ENCODE data around the gene TGM1.

TGM1 gene

DNA sequence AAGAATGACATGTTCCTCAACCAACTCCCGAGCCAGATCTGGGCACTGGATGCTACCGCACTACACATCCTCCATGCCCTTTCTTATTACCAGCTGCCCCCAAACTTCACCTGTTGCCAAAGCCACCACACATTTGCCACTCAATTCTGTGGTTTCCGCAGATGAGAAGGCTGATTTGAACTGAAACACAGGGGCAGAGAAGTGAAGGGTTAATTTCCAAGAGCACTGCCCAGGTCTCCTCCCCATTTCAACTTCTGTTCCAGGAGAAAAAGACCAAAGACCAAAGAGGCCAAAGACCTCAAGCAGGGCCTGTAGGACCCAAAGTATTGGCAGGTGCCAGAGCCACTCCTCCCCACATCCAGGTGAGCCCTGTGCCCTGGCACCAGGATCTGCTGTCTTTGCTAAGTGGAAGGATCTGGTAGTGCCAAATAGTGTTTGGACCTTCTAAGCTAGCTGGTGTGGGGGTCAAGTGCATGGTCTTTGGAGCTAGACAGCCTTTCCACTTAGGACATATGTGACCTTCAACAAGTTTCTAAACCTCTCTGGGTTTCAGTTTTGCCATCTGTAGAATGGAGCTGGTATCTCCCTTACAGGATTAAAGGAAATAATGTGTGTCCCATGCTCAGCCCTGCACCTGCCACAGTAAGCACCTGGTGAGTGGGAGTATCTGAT lies 28.6 kb upstream of the TGM1 start:
- DNase-seq: no peak

DNA sequence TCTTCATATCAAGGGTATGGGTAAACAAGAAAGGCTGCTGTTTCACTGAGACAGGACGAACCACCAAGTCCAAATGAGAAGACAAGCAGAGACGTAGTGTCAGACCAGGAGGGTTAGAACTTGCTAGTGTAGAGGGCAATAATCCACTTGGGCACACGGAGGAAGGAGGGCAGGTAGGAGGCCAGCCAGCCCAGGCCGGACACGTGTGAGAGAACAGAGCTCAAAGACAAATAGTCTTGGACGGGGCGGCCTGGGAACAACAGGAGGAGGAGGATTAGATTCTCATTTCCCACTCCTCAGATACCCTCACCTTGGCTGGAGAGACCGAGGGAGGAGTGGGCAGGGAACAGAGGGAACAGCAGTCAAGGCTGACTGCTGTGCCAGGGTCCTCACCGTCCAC lies 27.8 kb upstream of the TGM1 start:
- DNase-seq: no peak

DNA sequence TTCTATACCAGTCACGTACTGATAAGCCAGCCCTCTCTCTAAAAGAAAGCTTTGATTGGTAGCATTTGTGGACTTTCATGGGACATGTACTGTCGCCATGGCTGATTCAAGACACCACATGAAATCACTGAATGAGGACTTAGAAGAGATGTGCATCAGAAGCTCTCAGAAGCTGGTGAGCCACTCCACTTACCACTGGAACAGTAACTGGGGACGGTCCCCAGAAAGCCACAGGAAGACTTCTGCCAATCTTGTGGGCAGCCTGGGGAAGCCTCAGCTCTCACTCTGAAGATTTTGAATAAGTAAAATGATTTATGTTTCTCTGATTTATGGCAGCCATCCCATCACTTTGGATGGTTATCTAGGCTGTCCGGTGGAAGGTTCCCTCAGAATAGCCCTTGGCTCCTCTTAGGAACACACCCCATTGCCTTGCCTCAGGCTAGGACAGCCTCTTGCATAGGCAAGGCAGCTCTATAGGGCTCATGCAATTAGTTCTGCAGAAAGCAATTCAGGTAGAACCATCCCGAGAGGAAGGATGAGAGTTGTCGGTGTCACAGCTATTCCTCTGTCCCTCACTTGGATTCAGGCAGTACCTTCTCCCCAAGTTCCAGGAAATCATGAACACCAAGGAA lies 26.8 kb upstream of the TGM1 start:
- DNase-seq: no peak

DNA sequence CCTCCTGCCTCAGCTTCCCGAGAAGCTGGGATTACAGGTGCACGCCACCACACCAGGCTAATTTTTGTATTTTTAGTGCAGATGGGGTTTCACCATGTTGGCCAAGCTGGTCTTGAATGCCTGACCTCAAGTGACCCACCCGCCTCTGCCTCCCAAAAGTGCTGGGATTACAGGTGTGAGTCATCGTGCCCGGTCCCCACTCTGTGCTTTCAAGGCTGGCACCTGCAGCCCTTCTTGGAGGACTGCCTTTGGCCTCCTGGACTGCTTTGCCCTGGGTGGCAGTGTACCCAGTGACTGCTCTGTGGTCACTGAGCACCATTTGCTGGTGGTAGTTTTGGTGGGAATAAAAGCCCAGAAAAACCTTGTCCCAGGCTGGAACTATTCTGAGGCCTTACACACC lies 24.0 kb upstream of the TGM1 start:
- DNase-seq: no peak

DNA sequence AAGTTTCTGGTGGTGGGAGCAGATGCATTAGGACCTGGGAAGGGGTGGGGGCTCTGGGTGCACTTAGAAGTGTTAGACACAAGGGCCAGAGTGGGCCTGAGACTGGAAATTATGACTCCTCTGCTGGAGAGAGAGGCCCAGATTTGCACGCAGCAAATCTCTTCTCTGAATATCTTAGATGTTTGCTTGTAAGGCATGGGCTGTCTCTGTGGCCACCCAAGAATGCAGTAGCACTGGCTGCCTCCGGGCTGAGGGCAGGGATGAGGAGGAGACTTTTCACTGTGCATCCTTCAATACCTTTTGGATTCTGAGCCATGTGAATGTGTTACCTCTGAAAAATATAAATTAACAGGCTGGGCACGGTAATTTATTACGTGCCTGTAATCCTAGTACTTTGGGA lies 22.4 kb upstream of the TGM1 start:
- no peak for DNase-seq

DNA sequence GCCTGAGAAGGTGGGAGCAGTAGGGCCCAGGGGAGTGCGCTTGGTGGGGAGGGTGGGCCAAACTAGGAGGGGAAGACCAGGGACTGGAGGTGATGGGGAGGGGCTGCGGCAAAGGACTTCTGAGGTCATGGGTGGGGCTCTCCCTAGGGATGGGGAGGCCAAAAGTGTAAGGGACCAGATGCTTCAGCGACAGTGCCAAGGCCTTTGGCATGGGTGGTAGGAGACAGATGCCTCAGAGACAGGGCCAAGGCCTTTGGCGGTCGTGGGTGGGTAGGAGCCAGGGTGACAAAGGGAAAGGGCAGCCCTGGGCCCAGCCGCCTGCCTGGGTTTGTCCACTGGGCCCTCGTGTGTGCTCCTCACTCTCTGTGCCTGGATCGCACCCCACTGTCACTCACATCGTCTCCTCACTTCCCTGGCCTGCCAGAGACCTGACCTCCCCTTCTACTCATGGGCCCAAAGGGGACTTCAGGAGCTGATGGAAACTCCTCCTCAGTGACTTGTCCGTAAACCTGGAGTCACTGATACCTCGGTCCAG lies 21.6 kb upstream of the TGM1 start:
- DNase-seq: no peak

DNA sequence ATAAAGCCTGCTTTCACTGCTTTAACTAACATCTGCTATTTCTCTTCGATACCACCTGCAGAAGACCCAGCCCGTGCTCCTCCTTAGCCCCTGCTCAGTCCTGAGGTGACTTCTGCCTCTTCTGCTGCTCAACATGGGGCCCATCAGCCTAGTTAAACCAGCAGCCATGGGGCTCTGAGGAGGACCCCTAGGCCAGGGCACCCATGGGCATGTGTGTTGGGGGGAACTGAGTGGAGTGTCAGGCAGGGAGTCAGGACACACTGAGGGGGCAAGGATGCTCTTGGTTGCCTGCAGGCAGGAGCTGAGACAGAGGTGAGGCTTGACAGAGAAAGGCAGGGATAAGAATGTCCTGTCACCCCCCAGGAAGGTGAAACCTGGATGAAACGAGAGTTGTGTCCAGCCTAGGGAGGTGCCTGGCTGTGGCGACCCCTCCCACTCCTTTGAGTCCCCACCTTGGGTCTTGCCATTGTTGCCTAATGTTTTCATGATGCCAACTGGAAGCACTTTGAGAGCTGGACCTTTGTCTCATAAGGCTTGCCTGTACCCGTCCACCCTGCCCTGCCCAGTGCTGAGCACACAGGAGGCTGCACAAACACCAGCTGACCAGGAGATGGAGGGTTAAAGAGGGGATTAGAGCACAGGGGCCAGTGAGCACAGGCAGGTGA lies 21.0 kb upstream of the TGM1 start:
- no peak for DNase-seq

DNA sequence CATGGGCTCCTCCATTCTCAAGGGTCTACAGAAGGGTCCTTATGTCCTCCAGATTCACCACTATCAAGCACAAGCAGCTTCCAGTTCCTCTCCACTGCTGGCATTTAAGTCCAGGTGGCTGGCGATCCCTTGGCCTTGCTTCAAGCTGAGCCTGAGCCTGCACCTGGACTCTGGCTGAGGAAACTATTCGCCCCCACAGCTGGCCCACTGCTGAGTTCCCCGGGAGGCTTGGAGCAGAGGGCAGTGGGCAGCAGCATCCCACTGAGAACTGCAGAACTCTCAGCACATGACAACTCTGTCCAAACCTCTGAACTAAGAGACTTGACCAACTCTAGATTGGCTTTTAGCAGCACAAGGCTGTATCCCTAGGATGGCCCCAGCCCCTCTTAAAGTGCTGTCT lies 19.8 kb upstream of the TGM1 start:
- no peak for DNase-seq

DNA sequence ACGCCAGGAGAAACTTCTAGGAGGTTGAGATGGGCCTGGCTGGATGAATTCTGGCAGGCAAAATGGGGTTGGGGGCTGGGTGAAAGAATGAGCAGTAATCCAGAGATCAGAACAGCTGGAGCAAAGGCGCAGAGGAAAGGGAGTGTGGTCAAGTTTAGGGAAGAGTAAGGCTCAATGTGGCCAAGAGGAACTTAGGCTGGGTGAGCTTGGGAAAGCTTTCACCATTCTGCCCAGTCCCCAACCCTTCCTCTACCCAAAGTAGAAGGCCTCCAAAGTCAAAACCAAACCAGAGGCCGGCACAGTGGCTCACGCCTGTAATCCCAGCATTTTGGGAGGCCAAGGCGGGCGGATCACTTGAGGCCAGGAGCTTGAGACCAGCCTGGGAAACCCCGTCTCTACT lies 18.7 kb upstream of the TGM1 start:
- no peak for DNase-seq

DNA sequence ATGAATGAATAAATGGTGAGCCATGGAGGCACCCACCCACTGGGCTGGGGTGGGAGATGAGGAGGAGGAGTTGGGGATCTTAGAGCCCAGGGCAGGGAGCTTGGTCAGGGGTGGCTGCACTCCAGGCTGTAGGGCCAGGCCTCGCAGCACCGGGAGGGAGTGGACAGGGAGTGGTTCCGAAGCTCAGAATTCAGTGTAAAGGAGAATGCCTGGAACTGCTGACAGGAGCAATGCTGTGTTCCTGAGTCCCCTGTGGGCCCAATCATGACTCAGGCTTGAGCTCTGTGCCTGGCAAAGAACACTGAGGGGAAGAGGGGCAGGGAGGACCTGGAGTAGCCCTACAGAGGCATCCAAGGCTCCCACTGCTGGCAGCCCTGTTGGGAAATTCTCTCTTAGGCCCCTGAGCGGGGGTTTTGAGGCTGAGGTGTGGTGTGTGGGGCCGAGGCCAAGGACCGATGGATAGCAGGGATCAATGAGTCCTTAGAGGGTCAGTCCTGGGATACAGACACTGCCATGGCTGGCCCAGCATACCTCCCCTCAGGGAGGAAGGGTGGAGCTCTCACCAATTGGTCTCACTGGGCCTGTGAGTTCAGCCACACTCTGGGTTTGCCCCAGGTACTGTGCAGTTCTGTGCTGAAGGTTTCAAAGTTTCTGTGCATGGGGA lies 18.0 kb upstream of the TGM1 start:
- DNase-seq: no peak

DNA sequence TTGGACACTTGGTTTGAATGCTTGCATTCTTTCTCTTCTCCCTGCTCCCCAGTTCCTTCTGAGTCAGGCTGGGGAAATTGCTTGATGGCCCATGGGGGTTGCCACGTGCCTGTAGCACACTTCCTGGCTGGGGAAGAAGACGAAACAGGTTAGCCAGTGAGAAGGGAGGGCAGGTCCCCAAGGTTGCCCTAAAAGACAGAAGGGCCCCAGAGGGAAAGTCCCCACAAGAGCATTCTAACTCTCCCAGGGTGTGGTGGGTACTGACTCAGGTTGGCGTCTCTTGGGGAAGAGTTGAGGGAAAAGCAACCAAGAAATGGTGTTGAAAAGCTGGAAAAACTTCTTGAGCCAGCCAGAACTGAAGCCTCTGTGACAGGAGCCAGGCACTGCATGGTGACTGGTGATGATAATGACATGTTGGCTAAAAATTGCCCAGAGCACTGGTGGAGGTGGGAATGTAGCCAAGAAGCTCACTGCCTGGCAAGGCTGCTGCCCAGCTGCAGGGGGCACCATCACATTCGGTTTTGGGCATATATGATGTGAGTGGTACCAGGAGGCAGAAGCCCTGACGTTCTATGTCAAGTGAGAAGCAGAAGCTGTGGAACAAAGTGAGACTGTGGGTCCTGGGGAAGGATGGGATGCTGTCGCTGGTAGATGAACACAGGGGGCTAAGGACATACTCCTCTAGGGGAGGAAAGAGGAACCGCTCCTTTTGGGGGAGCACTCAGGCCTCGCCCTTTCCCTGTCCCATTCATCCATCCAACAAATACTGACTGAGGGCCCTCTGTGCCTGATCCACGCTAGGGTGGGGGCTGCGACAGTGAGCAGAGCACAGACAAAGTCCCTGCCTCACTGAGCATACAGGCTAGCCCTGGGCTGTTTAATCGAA lies 16.6 kb upstream of the TGM1 start:
- no peak for DNase-seq

DNA sequence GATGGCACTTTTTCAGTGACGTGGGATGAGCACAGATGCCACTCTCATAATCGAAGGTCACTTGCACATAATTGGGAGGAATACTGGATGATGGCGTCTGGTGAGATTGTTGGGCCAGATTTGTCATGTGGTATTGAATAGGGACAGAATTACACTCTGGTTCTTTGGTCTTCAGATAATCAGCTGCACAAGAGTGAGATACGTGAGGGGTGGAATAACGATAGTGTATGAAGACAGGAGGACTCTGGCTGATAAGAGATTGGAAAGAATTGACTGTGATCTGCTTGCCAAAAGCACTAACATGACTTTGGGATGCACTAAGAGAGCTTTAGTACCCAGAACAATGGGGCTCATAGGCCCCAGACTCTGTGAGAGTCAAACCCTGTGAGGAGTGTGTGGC lies 15.4 kb upstream of the TGM1 start:
- no peak for DNase-seq

DNA sequence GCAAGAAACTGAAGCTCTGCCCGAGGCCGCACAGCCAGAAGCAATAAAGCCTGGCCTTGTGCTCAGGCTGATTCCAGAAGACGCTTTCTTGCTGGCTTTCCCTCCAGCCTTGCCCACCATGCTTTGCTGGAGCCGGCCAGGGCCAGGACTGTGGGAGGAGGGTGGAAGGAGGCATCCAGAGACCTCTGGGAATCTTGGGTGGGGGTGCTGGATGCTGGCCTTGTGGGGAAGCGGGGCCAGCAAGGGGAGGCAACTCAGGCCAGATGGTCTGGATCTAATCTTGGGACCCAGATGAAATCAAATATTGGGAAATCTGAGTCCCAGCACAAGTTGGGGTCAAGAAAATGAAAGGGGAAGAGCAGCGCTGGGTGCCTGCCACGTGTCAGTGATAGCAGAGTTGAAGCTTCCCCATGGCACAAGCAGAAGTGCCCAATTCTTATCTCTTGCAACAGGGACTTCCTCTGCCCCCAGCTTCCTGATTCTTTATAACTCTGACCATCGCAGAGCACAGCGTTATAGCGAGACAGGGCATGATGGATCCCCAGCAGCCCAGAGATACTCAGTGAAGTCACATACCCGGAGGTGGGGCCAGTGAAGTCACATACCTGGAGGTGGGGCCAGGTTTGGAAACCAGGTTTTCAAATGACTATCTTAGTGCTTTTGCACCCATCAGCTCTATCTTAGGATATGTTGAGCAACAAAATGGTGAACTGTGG lies 14.8 kb upstream of the TGM1 start:
- DNase-seq: no peak

DNA sequence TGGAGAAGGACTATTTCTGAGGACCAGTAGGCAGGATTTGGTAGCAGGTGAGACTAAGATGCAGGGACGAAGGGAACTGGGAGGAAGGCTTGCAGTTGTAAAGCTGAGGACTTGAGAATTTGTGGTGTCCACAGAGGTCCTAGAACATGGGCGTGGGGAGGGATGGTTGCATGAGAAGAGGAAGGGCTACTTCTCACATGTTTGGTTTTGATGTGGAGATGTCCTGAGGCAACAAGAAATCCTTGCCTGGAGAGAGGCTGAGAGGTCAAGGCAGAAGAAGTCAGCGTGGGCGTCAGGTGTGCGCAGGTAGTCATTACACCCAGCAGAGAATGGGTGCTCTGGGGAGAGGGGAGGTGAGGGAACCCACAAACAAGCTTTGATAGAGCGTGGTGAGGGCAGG lies 14.1 kb upstream of the TGM1 start:
- no peak for DNase-seq

DNA sequence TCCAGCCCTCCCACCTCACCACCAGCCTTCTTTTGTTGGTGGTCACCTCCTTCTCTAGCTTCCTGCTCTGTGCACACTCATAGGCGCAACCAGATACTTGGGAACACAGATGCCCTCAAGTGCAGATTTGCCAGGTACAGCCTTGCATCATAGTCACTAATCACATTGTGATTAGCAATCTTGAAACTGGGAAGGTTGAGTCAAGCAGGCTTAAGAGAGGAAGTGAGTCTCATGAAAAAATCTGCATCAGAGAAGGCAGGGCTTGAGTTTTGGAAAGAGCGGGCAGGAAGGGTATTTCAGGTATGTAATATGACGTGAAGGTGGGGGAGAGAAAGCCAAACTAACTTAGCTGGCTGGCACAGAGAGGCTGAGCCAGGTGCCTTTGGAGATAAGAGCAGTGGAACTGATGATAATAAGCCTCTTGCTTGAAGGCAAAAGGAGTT lies 11.1 kb upstream of the TGM1 start:
- DNase-seq: no peak

DNA sequence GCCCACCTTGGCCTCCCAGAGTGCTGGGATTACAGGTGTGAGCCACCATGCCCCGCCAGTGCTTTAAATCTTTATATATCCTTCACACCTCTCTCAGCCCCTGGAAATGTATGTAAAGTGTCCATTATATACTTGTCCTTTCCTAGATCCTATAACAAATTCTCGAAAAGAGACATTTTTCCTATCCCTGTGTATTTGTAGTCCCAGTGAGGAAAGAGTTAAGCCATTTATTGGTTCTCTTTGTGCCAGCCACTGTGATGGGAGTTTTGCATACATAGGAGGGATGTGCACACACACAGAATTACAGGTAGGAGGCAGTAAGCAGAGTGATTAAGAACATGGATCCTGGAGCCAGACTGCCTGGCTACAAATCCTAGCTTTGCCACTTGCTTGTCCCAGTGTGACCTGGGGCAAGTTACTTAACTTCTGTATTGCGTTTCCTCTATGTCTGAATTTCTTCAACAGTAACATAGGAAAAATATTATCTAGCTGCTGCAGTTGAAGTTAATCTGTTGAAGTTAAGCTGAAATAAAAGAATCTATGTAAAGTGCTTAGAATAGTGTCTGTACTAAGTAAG lies 10.5 kb upstream of the TGM1 start:
- no peak for DNase-seq

DNA sequence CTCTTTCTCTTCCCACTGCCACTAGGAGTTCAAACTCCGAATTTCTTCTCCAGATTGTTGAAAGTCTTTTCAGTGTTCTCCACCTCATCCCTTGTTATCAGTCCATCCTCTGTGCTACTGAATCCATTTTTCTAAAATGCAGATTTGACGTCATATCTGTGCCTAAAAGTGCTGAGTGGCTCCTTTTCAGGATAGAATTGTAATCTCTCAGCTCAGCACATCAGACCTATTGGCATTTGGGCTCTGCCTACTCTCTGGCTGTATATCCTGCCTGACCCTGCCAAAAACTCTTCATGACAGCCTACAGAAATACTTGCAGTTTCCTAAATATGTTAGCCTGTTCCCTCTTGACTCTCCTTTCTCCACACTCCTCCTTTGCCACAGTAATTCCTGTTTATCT lies 9.5 kb upstream of the TGM1 start:
- DNase-seq: no peak

DNA sequence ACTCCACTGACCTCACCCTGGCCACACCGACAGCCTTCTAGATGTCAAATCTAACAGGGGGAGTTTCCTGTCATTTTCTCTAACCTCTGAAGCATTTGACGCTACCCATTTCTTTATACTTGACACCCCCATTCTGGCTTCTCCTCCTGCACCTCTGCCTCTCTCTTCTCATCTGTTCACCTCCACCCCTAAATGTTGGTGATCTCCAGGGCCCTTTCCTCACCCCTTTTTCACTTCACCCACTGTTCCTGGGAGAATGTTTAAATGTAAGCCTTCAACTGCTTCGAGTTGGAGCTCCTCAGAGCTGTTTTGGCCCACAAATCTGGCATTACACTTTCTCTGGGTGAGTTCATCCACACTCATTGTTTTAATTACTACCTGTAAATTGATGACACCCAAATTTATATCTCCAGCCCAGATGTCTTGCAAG lies 8.9 kb upstream of the TGM1 start:
- DNase-seq: no peak

DNA sequence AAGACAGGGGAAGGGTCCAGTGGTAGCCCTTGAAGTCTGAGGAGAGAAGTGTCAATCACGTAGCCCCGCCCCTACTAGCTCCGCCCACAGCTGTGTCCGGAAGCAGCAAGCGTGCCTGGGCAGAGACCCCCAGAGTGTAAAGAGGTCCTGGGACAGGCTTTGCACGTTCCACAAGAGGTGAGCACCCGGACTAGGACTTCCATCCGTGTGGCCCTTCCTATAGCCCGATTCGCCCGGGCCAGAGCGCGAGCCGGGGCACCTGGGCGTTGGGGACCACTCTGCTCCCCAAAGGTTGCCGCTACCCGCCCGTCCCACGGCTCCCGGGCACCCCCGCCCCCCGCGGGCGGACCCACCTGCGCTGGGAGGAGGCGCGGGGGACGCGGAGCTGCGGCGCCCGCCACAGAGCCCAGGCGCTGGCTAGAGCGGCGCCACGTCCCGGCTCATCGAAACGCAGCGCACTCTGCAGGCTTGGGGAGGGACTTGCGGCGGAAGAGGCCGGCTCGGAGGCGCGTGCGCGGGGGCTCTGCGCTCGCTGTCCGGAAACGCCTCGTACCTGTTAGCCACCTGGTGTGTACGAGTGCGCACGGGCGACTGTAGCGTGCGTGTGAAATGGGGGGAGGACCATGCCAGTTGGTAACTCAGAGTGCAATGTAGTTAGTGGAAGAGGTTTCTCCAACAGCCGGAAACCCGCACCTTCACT lies 8.3 kb upstream of the TGM1 start, which contains the start of gene RABGGTA:
Gene RABGGTA, minus strand, starts transcription at position 464 of the 700 bp plus-strand sequence. CDS start 482 bp downstream, outside the sequence.
- no peak for DNase-seq

DNA sequence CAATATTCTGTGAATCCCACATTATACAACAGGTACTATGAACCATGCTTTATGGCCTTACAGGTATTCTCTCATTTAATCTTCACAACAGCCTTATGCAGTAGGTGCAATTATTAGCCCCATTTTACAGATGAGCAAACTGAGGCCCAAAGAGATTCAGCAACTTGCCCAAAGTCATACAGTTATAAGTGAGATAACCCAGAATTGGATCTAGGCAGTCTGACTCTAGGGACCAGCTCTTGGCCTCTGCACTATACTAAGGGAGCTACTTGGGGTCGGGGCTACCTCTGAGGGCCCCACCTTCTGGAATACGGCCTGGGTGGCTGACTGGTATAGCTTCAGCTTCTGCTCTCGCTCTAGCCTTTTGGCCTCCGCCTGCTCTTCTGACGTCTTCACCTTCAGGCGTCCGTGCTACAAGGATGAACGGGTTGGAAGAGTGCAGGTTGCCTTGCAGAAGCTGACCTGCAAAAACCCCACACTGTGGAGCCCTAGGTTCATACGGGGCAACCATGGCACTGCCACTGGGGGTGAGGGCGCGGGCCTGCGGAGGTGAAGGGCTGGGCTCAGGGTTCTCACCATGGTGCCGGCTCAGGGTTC lies 7.7 kb upstream of the TGM1 start:
- no peak for DNase-seq

All from cortex of kidney (tissue), 1 donor.